Measurements from ENCODE around the gene ARHGAP26. TPM values are rescaled to one million over a fixed set of nuclear protein-coding genes. Genes with fewer than 3 reads are reported as not detected.

The ARHGAP26 gene
- total RNA-seq, 1 experiment from 2014 or later, result 54.3 TPM

DNA sequence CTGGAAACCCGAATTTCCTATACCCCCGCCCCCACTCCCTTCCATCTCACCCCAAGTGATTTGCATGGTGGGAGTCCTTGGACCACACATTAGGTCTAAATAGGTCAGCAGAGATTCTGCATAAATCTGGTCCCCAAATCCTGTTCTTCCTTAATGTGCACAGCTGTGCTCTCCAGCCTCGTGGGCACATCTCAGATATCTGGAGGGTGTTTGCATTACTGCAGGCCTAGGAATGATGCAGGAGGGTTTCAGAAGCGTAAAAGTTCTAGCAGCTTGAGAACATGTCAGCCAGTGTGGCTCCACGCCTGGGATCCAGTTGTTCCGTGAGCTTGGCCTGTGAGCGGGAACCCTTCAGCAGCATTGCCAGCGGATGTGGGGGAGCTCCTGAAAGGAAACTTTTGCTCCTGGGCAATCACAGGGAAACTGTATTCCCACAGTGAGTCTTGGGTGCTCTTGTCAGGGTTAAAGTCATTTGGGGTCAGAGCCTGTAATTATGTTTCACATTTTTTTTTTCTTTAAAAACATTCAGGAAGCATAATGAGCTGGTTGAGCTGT is 12.9 kb downstream of the ARHGAP26 start:
- TF ChIP-seq, protein P1, sequence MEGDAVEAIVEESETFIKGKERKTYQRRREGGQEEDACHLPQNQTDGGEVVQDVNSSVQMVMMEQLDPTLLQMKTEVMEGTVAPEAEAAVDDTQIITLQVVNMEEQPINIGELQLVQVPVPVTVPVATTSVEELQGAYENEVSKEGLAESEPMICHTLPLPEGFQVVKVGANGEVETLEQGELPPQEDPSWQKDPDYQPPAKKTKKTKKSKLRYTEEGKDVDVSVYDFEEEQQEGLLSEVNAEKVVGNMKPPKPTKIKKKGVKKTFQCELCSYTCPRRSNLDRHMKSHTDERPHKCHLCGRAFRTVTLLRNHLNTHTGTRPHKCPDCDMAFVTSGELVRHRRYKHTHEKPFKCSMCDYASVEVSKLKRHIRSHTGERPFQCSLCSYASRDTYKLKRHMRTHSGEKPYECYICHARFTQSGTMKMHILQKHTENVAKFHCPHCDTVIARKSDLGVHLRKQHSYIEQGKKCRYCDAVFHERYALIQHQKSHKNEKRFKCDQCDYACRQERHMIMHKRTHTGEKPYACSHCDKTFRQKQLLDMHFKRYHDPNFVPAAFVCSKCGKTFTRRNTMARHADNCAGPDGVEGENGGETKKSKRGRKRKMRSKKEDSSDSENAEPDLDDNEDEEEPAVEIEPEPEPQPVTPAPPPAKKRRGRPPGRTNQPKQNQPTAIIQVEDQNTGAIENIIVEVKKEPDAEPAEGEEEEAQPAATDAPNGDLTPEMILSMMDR (IDR thresholded peaks at IDR 0.05; ENCODE audit: unreplicated experiment), result no peak
- H3K27me3 Mint-ChIP-seq (ENCODE audit: insufficient read depth, unreplicated experiment), result no peaks in the 10 kb centered on the region
- H3K4me1 Mint-ChIP-seq (ENCODE audit: insufficient read depth, unreplicated experiment), result peaks cover 22% of the 10 kb centered on the region
- no peaks in the 10 kb centered on the region for H3K9me3 Mint-ChIP-seq (ENCODE audit: unreplicated experiment)
- intact Hi-C loops (cut with micrococcal nuclease), result no loop called here
- no peaks in the 10 kb centered on the region for H3K36me3 Mint-ChIP-seq (ENCODE audit: insufficient read depth, unreplicated experiment)
- POLR2A ChIA-PET, result interaction anchor here (0.8 to 2.1 kb wide), 4 partner anchors 10 to 91 kb away, joined by 3 to 9 read pairs (median 5); no protein-coding TSS in a partner anchor
- DNase-seq (ENCODE audit: unreplicated experiment), result no peak
- CTCF ChIA-PET, result interaction anchor here (0.6 to 2.4 kb wide), 10 partner anchors 10 to 105 kb away, joined by 3 to 14 read pairs (median 5); no protein-coding TSS in a partner anchor
- BruUV-seq (replicated peaks), result no TSS peak
- H3K27ac Mint-ChIP-seq (ENCODE audit: low read depth, unreplicated experiment), result no peak overlapping the region
- H3K4me3 Mint-ChIP-seq (ENCODE audit: unreplicated experiment), result no peak overlapping the region

DNA sequence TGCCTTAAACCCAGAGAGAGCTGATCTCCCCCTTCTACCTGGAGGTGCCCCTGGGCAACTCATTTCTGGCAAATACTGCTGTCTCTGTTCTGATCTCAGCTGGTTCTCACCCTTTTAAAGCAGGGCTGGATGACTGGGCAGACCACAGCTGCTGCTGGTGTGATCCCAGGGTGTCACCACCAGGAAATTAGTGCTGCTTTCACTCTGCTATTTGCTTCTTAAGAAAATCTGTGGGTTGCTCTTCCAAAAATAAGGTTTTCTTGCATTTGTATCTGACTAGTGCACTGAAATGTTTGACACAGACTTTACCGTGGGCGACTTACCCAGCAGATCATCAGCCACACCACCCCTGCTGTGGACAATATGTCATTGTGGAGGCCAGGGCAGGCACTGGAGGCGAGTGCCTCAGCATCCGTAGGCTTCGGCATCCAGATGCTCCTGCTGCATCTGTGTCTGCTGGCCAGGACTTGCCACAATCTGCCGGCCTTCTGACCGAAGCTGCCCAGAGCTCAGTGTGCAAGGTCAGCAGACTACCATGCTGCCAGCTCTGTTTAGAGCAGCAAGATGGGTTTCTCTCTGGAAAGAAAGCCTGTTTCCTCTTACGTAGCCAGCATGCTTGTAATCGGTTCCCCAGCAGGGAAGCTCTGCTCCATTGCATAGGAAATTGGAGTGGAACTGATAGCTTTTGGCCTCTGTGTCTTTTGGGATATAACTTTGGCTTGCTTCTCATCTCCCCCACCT is 13.6 kb downstream of the ARHGAP26 start:
- Mint-ChIP-seq H3K27ac (ENCODE audit: low read depth, unreplicated experiment) (no peak overlapping the region), H3K9me3 (ENCODE audit: unreplicated experiment) (no peaks in the 10 kb centered on the region), H3K27me3 (ENCODE audit: insufficient read depth, unreplicated experiment) (no peaks in the 10 kb centered on the region), H3K36me3 (ENCODE audit: insufficient read depth, unreplicated experiment) (no peaks in the 10 kb centered on the region), H3K4me1 (ENCODE audit: insufficient read depth, unreplicated experiment) (peaks cover 20% of the 10 kb centered on the region), H3K4me3 (ENCODE audit: unreplicated experiment) (no peak overlapping the region)
- DNase-seq (ENCODE audit: unreplicated experiment), result no peak
- ChIA-PET CTCF (interaction anchor here (0.6 to 2.4 kb wide), 12 partner anchors 9 to 104 kb away, joined by 3 to 14 read pairs (median 5); no protein-coding TSS in a partner anchor), POLR2A (interaction anchor here (0.6 to 2.1 kb wide), 5 partner anchors 11 to 90 kb away, joined by 3 to 9 read pairs (median 4); no protein-coding TSS in a partner anchor)
- BruUV-seq (replicated peaks), result no TSS peak
- intact Hi-C loops (cut with micrococcal nuclease), result no loop called here
- TF ChIP-seq, protein P1 (IDR thresholded peaks at IDR 0.05; ENCODE audit: unreplicated experiment), result no peak

- ChIA-PET CTCF (interaction anchor here (0.6 to 2.4 kb wide), 8 partner anchors 9 to 104 kb away, joined by 3 to 14 read pairs (median 6); no protein-coding TSS in a partner anchor), POLR2A (interaction anchor here (2.1 kb wide), 1 partner anchor 12 kb away, joined by 9 read pairs; no protein-coding TSS in a partner anchor)
- BruUV-seq (replicated peaks), result no TSS peak
- no peak overlapping the region for H3K27ac Mint-ChIP-seq (ENCODE audit: low read depth, unreplicated experiment)
- H3K9me3 Mint-ChIP-seq (ENCODE audit: unreplicated experiment), result no peaks in the 10 kb centered on the region
- TF ChIP-seq, protein P1 (IDR thresholded peaks at IDR 0.05; ENCODE audit: unreplicated experiment), result no peak
- H3K4me3 Mint-ChIP-seq (ENCODE audit: unreplicated experiment), result no peak overlapping the region
- H3K27me3 Mint-ChIP-seq (ENCODE audit: insufficient read depth, unreplicated experiment), result no peaks in the 10 kb centered on the region
- H3K4me1 Mint-ChIP-seq (ENCODE audit: insufficient read depth, unreplicated experiment), result peaks cover 13% of the 10 kb centered on the region
- intact Hi-C loops (cut with micrococcal nuclease), result no loop called here
- DNase-seq (ENCODE audit: unreplicated experiment), result no peak
- H3K36me3 Mint-ChIP-seq (ENCODE audit: insufficient read depth, unreplicated experiment), result no peaks in the 10 kb centered on the region
These were observed 14.3 kb downstream of the ARHGAP26 start for GRCh38 chr5:142784401-142784955.

DNA sequence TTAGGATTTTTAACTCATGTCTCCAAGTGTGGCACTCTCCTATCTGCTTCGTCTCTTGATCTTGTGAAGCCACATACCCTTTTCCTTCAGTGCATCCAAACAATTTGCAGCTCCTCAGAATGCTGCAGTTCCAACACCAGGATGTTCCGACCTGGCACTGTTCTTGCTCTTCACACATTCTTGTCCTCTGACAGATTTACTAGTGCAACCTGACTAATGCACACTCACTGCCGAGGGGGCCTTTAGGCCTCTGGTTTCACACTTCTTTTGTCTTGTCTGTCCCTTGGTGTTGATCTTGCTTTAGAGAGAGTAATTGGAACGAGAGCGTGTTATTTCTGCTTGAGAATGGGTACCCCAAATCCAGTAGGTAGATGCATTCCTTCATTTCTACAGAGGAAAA is 15.0 kb downstream of the ARHGAP26 start:
- H3K27ac Mint-ChIP-seq (ENCODE audit: low read depth, unreplicated experiment), result no peak overlapping the region
- no peaks in the 10 kb centered on the region for H3K27me3 Mint-ChIP-seq (ENCODE audit: insufficient read depth, unreplicated experiment)
- no peaks in the 10 kb centered on the region for H3K36me3 Mint-ChIP-seq (ENCODE audit: insufficient read depth, unreplicated experiment)
- H3K4me3 Mint-ChIP-seq (ENCODE audit: unreplicated experiment), result no peak overlapping the region
- intact Hi-C loops (cut with micrococcal nuclease), result no loop called here
- POLR2A ChIA-PET, result interaction anchor here (2.0 kb wide), 1 partner anchor 14 kb away, joined by 5 read pairs; no protein-coding TSS in a partner anchor
- peaks cover 6% of the 10 kb centered on the region for H3K4me1 Mint-ChIP-seq (ENCODE audit: insufficient read depth, unreplicated experiment)
- TF ChIP-seq, protein P1 (IDR thresholded peaks at IDR 0.05; ENCODE audit: unreplicated experiment), result no peak
- no peak for DNase-seq (ENCODE audit: unreplicated experiment)
- BruUV-seq (replicated peaks), result no TSS peak
- CTCF ChIA-PET, result interaction anchor here (0.6 to 2.0 kb wide), 3 partner anchors 20 to 80 kb away, joined by 3 to 9 read pairs (median 4); no protein-coding TSS in a partner anchor
- H3K9me3 Mint-ChIP-seq (ENCODE audit: unreplicated experiment), result no peaks in the 10 kb centered on the region

All from MCF 10A (cell line).